Vagina (tissue), 2 donors: ENCODE results near the gene OR8K3. TPM values are rescaled to one million over a fixed set of nuclear protein-coding genes. Genes with fewer than 3 reads are reported as not detected.

Experiments
- DNase-seq, 2 donors: peaks; one replicate each; pipeline ENCODE4 v3.0.0-alpha.2; 2017; ENCODE audit errors: extremely low spot score in 2 of 2
- H3K27ac ChIP-seq: fragments of 200-600 bp; sonication (generic); one replicate; pipeline ENCODE4 v1.5.1; 2019
- H3K27me3 ChIP-seq: fragments of 200-600 bp; sonication (generic); one replicate; pipeline ENCODE4 v1.5.1; 2019
- H3K36me3 ChIP-seq, 2 donors: fragments of 200-600 bp; sonication (generic); one replicate each; pipeline ENCODE4 v1.5.1; 2017 to 2019
- H3K4me1 ChIP-seq: fragments of 200-600 bp; sonication (generic); one replicate; pipeline ENCODE4 v1.5.1; 2019
- H3K4me3 ChIP-seq, 2 donors: fragments of 200-600 bp; sonication (generic); 1 replicate in 1 of 2; 2 replicates in 1 of 2; pipeline ENCODE4 v1.5.1; 2016 to 2019
- H3K9me3 ChIP-seq: fragments of 200-600 bp; sonication (generic); one replicate; pipeline ENCODE4 v1.5.1; 2019
- CTCF ChIP-seq, 3 experiments: fragments of 450-650 bp in 2 of 3; fragments of 200-600 bp in 1 of 3; sonication (generic) in 1 of 3; IDR thresholded peaks; one replicate each; pipeline ENCODE4 v1.5.1; 2017 to 2019; ENCODE audit warnings: antibody characterized with exemption in 3 of 3, mild to moderate bottlenecking in 2 of 3, moderate library complexity in 2 of 3
- POLR2A ChIP-seq, 2 donors: fragments of 450-650 bp; IDR thresholded peaks; one replicate each; pipeline ENCODE4 v1.6.1; 2017; ENCODE audit warnings: antibody characterized with exemption in 2 of 2, mild to moderate bottlenecking in 2 of 2, moderate library complexity in 2 of 2
- POLR2AphosphoS5 ChIP-seq, 2 donors: sonication (generic); formaldehyde crosslinking; IDR thresholded peaks; one replicate each; pipeline ENCODE4 v1.9.0; 2017; ENCODE audit warnings: antibody characterized with exemption in 2 of 2, mild to moderate bottlenecking in 2 of 2, low read depth in 1 of 2; ENCODE audit not compliant: insufficient read depth in 1 of 2
- intact Hi-C: fragments of 100-400 bp; cut with DNase I; formaldehyde crosslinking; loops from one replicate; pipeline ENCODE4 v1.15.1; 2023
- total RNA-seq: library from RNA; depleted of rRNA; stranded (reverse); fragments of >200 nt; gene quantifications from one replicate; pipeline ENCODE4 v1.2.3, GENCODE V29; 2016

The OR8K3 gene
- total RNA-seq, 1 donor from 2014 or later = not detected

- Histone ChIP-seq H3K27ac (no peak within 1 kb of the TSS), H3K27me3 (no peaks in the 10 kb centered on the region), H3K36me3 (no peaks in the 10 kb centered on the region), H3K4me1 (no peaks in the 10 kb centered on the region), H3K9me3 (no peaks in the 10 kb centered on the region), H3K4me3 (no peak within 1 kb of the TSS)
- no peak for DNase-seq
- intact Hi-C loops = no loop called here
- no peak for TF ChIP-seq POLR2AphosphoS5 (IDR thresholded peaks at IDR 0.05; ENCODE audit: insufficient read depth in 1 of 2, low read depth in 1 of 2)
- TF ChIP-seq POLR2A (IDR thresholded peaks at IDR 0.05) = no peak
- TF ChIP-seq CTCF (IDR thresholded peaks at IDR 0.05) = no peak
Measured at GRCh38 chr11:56353991-56354390, 39.0 kb downstream of the OR8K3 start, which contains the start of gene OR8J1. Gene OR8J1 (plus strand): TSS chr11:56354291. CDS start chr11:56360247, 5,956 bp downstream.

Other genes starting within 250 kb of the OR8K3 start
- not detected for gene OR8I2, start 221.8 kb upstream of the OR8K3 start, total RNA-seq
- gene OR8H2, start 211.5 kb upstream of the OR8K3 start, total RNA-seq = not detected
- not detected for gene OR8H3, start 192.8 kb upstream of the OR8K3 start, total RNA-seq
- not detected for gene OR8J3, start 174.9 kb upstream of the OR8K3 start, total RNA-seq
- gene OR8K5, start 154.8 kb upstream of the OR8K3 start, total RNA-seq = not detected
- gene OR5J2, start 138.5 kb upstream of the OR8K3 start, total RNA-seq = not detected
- not detected for gene OR5T2, start 80.9 kb upstream of the OR8K3 start, total RNA-seq
- not detected for gene OR5T3, start 62.9 kb upstream of the OR8K3 start, total RNA-seq
- not detected for gene OR5T1, start 41.0 kb upstream of the OR8K3 start, total RNA-seq
- not detected for gene OR8H1, start 22.9 kb upstream of the OR8K3 start, total RNA-seq
- gene OR8K1, start 30.9 kb downstream of the OR8K3 start, total RNA-seq = not detected
- gene OR8J1, start 39.1 kb downstream of the OR8K3 start, total RNA-seq = not detected
- not detected for gene OR8U1, start 60.5 kb downstream of the OR8K3 start, total RNA-seq
- not detected for gene OR5AL1, start 97.6 kb downstream of the OR8K3 start, total RNA-seq
- not detected for gene OR5M3, start 158.2 kb downstream of the OR8K3 start, total RNA-seq
- not detected for gene OR5M8, start 176.2 kb downstream of the OR8K3 start, total RNA-seq
- gene OR5M11, start 228.1 kb downstream of the OR8K3 start, total RNA-seq = not detected